MM.1S (cell line): ENCODE measurements around the gene MINDY3.

Experiments used
- DNase-seq: peaks from one replicate; pipeline ENCODE4 v3.0.0-alpha.2; 2015
- H2AFZ ChIP-seq: fragments of 300-600 bp; sonication (generic); 2 replicates; pipeline ENCODE4 v1.6.0; 2016; ENCODE audit warnings: antibody characterized with exemption, low read length
- H3F3A ChIP-seq: fragments of 300-600 bp; sonication (generic); 2 replicates; pipeline ENCODE4 v1.6.1; 2016; ENCODE audit warnings: mild to moderate bottlenecking, antibody characterized with exemption, low read length, moderate library complexity, mixed read lengths; ENCODE audit not compliant: insufficient read depth
- H3K27ac ChIP-seq: fragments of 300-600 bp; sonication (generic); 2 replicates; pipeline ENCODE4 v1.5.1; 2016; ENCODE audit warnings: mild to moderate bottlenecking, low read length
- H3K27me3 ChIP-seq: fragments of 300-600 bp; sonication (generic); replicated peaks from 2 replicates; pipeline ENCODE4 v1.6.0; 2016; ENCODE audit warnings: low read length; ENCODE audit not compliant: insufficient read depth
- H3K36me3 ChIP-seq: fragments of 300-600 bp; sonication (generic); replicated peaks from 2 replicates; pipeline ENCODE4 v1.6.1; 2016; ENCODE audit warnings: mild to moderate bottlenecking, low read length, mixed read lengths; ENCODE audit not compliant: insufficient read depth
- H3K4me1 ChIP-seq: fragments of 300-600 bp; sonication (generic); 2 replicates; pipeline ENCODE4 v1.6.1; 2016; ENCODE audit warnings: low read length, mixed read lengths
- H3K4me2 ChIP-seq: fragments of 300-600 bp; sonication (generic); 2 replicates; pipeline ENCODE4 v1.6.0; 2016; ENCODE audit warnings: low read depth, low read length
- H3K4me3 ChIP-seq: fragments of 300-600 bp; sonication (generic); 2 replicates; pipeline ENCODE4 v1.5.1; 2016; ENCODE audit warnings: low read length, mixed read lengths
- H3K79me2 ChIP-seq: fragments of 300-600 bp; sonication (generic); 2 replicates; pipeline ENCODE4 v1.6.1; 2016; ENCODE audit warnings: mixed run types, low read length, mixed read lengths
- H3K9ac ChIP-seq: fragments of 300-600 bp; sonication (generic); 2 replicates; pipeline ENCODE4 v1.6.1; 2016; ENCODE audit warnings: low read length, mixed read lengths
- H3K9me2 ChIP-seq: fragments of 300-600 bp; sonication (generic); replicated peaks from 2 replicates; pipeline ENCODE4 v1.6.1; 2016; ENCODE audit warnings: mild to moderate bottlenecking, low read length, mixed read lengths; ENCODE audit not compliant: insufficient read depth
- H3K9me3 ChIP-seq: fragments of 300-600 bp; sonication (generic); replicated peaks from 2 replicates; pipeline ENCODE4 v1.6.1; 2016; ENCODE audit warnings: mild to moderate bottlenecking, low read length, mixed read lengths; ENCODE audit not compliant: insufficient read depth
- H4K20me1 ChIP-seq: fragments of 300-600 bp; sonication (generic); 2 replicates; pipeline ENCODE4 v1.6.1; 2016; ENCODE audit warnings: mild to moderate bottlenecking, low read length, moderate library complexity, mixed read lengths; ENCODE audit not compliant: insufficient read depth
- EZH2 ChIP-seq: fragments of 300-600 bp; sonication (generic); optimal IDR thresholded peaks from 2 replicates; pipeline ENCODE3; 2017; ENCODE audit warnings: low read depth, mild to moderate bottlenecking, antibody characterized with exemption, low read length, mixed read lengths
- EZH2phosphoT487 ChIP-seq: fragments of 300-600 bp; sonication (generic); IDR thresholded peaks from 2 replicates; pipeline ENCODE4 v1.6.1; 2018; ENCODE audit warnings: antibody characterized with exemption, low read length
- TF ChIP-seq, protein P1 (sequence below): fragments of 300-600 bp; sonication (generic); IDR thresholded peaks from 2 replicates; pipeline ENCODE4 v1.5.1; 2016; ENCODE audit warnings: antibody characterized with exemption, low read length, mixed read lengths

MINDY3 gene

DNA sequence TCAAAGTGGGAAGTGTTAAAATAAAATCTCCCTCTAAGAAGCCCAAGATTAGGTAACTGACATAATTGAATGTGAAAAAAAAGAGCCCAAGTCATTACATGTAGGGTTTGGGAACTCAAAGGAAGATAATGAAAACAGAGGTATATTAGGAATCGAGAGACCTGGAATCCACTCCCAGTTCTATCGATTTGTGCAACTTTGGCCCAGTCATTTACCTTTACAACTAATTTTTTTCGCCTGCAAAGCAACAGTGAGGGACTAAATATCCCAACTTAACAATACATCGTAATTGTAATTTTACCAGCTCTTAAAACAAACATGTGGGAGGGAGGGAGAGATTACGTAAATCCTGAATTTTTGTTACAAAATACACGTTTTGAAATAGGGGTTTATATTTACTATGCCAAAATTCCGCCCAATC, 1.4 kb downstream of the MINDY3 start:
- H3K36me3 ChIP-seq, result no peaks in the 10 kb centered on the region
- H3K9me2 ChIP-seq, result no peaks in the 10 kb centered on the region
- TF ChIP-seq EZH2phosphoT487, result no peak
- TF ChIP-seq, protein P1, sequence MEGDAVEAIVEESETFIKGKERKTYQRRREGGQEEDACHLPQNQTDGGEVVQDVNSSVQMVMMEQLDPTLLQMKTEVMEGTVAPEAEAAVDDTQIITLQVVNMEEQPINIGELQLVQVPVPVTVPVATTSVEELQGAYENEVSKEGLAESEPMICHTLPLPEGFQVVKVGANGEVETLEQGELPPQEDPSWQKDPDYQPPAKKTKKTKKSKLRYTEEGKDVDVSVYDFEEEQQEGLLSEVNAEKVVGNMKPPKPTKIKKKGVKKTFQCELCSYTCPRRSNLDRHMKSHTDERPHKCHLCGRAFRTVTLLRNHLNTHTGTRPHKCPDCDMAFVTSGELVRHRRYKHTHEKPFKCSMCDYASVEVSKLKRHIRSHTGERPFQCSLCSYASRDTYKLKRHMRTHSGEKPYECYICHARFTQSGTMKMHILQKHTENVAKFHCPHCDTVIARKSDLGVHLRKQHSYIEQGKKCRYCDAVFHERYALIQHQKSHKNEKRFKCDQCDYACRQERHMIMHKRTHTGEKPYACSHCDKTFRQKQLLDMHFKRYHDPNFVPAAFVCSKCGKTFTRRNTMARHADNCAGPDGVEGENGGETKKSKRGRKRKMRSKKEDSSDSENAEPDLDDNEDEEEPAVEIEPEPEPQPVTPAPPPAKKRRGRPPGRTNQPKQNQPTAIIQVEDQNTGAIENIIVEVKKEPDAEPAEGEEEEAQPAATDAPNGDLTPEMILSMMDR, result no peak
- no peak for TF ChIP-seq EZH2
- no peak overlapping the region for H3K9ac ChIP-seq
- no peak for DNase-seq
- H3K4me2 ChIP-seq, result peak overlapping the region; percentile 60
- no peaks in the 10 kb centered on the region for H4K20me1 ChIP-seq
- H3K79me2 ChIP-seq, result peaks cover 61% of the 10 kb centered on the region
- no peak overlapping the region for H3K27ac ChIP-seq
- H3K27me3 ChIP-seq, result no peaks in the 10 kb centered on the region
- no peaks in the 10 kb centered on the region for H3K9me3 ChIP-seq
- no peak overlapping the region for H2AFZ ChIP-seq
- H3K4me3 ChIP-seq, result peak overlapping the region; percentile 92
- peaks cover 21% of the 10 kb centered on the region for H3K4me1 ChIP-seq
- H3F3A ChIP-seq, result peaks cover 8% of the 10 kb centered on the region; the same call in 1 of the 2 replicates

DNA sequence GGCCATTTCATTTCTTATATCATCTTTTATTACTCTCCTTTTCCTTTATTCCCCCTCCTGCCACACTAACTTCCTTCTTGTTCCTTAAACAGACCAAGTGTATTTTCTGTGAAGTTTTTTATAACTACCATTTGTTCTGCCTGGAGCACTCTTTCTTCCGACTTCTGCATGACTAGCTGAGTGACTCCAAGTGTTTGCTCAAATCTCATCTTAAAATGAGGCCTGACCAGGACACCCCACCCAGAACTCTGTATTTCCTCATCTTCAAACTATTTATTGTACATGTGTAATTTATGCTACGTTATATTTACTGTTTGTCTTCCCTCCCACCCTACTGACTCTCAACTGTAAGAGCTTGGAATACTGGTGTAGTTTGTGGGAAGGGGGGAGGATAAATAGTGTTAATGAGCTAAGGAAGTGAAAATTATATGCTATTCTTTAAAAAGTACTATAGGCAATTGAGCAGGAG, 3.2 kb downstream of the MINDY3 start:
- Histone ChIP-seq H3K9ac (no peak overlapping the region), H3K4me2 (no peak overlapping the region), H3K79me2 (peaks cover 78% of the 10 kb centered on the region)

DNA sequence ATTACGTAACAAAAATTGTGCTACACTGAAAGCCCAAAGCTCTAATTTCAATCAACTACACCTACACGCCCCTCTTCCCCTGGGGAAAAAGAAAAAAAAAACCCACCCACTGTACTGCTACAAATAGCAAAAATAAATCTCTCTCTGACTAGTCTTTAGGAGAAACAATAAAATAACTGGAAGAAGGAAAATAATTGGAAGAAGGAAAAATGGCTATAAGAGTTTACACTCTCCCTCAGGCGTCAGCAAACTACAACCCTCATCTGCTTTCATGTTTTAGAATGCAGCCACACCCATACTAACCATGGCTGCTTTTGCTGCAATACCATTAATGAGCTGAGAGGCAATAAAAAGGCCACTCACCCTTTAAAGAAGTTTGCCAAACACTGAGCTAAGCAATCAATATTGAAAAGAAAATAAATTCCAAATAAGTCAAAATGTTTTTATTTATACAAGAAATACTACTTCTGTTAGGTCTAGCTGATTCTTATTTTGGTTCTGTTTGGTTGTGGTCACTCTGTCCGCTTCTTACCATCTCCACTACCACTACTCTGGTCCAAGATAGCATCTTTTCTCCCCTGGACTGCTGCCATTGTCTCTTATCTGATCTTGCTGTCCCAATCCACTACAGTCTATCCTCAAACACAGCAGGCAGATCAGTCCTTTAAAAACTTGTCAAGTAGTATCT, 3.8 kb downstream of the MINDY3 start:
- H3K79me2 ChIP-seq, result peaks cover 85% of the 10 kb centered on the region
- no peak overlapping the region for H2AFZ ChIP-seq
- peaks cover 8% of the 10 kb centered on the region; the same call in 1 of the 2 replicates for H3F3A ChIP-seq
- H3K9me3 ChIP-seq, result no peaks in the 10 kb centered on the region
- peaks cover 21% of the 10 kb centered on the region for H3K4me1 ChIP-seq
- H3K9me2 ChIP-seq, result no peaks in the 10 kb centered on the region
- H3K4me2 ChIP-seq, result no peak overlapping the region
- no peak overlapping the region for H3K27ac ChIP-seq
- H4K20me1 ChIP-seq, result no peaks in the 10 kb centered on the region
- no peak overlapping the region for H3K9ac ChIP-seq
- no peak for TF ChIP-seq EZH2
- no peak for TF ChIP-seq EZH2phosphoT487
- TF ChIP-seq, protein P1, result no peak
- H3K4me3 ChIP-seq, result no peak overlapping the region
- H3K36me3 ChIP-seq, result no peaks in the 10 kb centered on the region
- H3K27me3 ChIP-seq, result no peaks in the 10 kb centered on the region
- DNase-seq, result no peak

More for the DNA sequence above, 3.2 kb downstream of the MINDY3 start:
- no peaks in the 10 kb centered on the region for H3K9me2 ChIP-seq
- H3K27me3 ChIP-seq, result no peaks in the 10 kb centered on the region
- peaks cover 21% of the 10 kb centered on the region for H3K4me1 ChIP-seq
- peaks cover 8% of the 10 kb centered on the region; the same call in 1 of the 2 replicates for H3F3A ChIP-seq
- no peaks in the 10 kb centered on the region for H3K36me3 ChIP-seq
- H3K4me3 ChIP-seq, result no peak overlapping the region
- H2AFZ ChIP-seq, result no peak overlapping the region
- TF ChIP-seq EZH2 (no peak), EZH2phosphoT487 (no peak)
- TF ChIP-seq, protein P1, result no peak
- H4K20me1 ChIP-seq, result no peaks in the 10 kb centered on the region
- H3K27ac ChIP-seq, result no peak overlapping the region
- no peaks in the 10 kb centered on the region for H3K9me3 ChIP-seq
- DNase-seq, result no peak
